Upper lobe of left lung (tissue), 4 donors: ENCODE measurements around the gene KIAA0586.

Source experiments
- CTCF ChIP-seq, 6 experiments: fragments of 450-650 bp in 4 of 6; fragments of 200-600 bp in 2 of 6; sonication (generic) in 2 of 6; IDR thresholded peaks; one replicate each; pipeline ENCODE4 v1.5.1; 2016 to 2019; ENCODE audit warnings: antibody characterized with exemption in 6 of 6
- POLR2A ChIP-seq, 4 donors: fragments of 450-650 bp; IDR thresholded peaks; one replicate each; pipeline ENCODE4 v1.5.1; 2016 to 2017; ENCODE audit warnings: antibody characterized with exemption in 4 of 4, mild to moderate bottlenecking in 2 of 4

GRCh38 chr14:58428118-58428683 is 682 bp downstream of the KIAA0586 start:
- TF ChIP-seq POLR2A (IDR thresholded peaks at IDR 0.05), result no peak
- TF ChIP-seq CTCF (IDR thresholded peaks at IDR 0.05), result no peak
